Neural progenitor cell (in vitro differentiated cells): Measurements from ENCODE around the gene CCT3. TPM values are rescaled to one million over a fixed set of nuclear protein-coding genes. Genes with fewer than 3 reads are reported as not detected.
"Not testable (repeated sequence)": the region's sequence is repeated elsewhere in the genome, so short reads cannot be mapped to it uniquely, and the experiment has no call there.

ENCODE experiments used
- DNase-seq: peaks from one replicate; pipeline ENCODE4 v3.0.0-alpha.2; 2016; ENCODE audit warnings: low spot score
- H2AFZ ChIP-seq: fragments of 200-600 bp; sonication (generic); replicated peaks from 2 replicates; pipeline ENCODE4 v1.6.1; 2016; ENCODE audit warnings: antibody characterized with exemption
- H3F3A ChIP-seq: fragments of 200-600 bp; sonication (generic); 2 replicates; pipeline ENCODE4 v1.6.1; 2016; ENCODE audit warnings: antibody characterized with exemption, low read depth
- H3K27ac ChIP-seq: fragments of 200-600 bp; sonication (generic); 2 replicates; pipeline ENCODE4 v1.5.1; 2016; ENCODE audit warnings: mild to moderate bottlenecking
- H3K27me3 ChIP-seq: fragments of 200-600 bp; sonication (generic); 2 replicates; pipeline ENCODE4 v1.6.1; 2016; ENCODE audit warnings: mild to moderate bottlenecking, moderate library complexity
- H3K36me3 ChIP-seq: fragments of 200-600 bp; sonication (generic); 2 replicates; pipeline ENCODE4 v1.5.1; 2016
- H3K4me1 ChIP-seq: fragments of 200-600 bp; sonication (generic); 2 replicates; pipeline ENCODE4 v1.6.1; 2016; ENCODE audit warnings: mixed run types
- H3K4me2 ChIP-seq: fragments of 200-600 bp; sonication (generic); 2 replicates; pipeline ENCODE4 v1.6.1; 2016
- H3K4me3 ChIP-seq: fragments of 200-600 bp; sonication (generic); 2 replicates; pipeline ENCODE4 v1.5.1; 2016
- H3K79me2 ChIP-seq: fragments of 200-600 bp; sonication (generic); 2 replicates; pipeline ENCODE4 v1.6.1; 2016; ENCODE audit warnings: low read depth
- H3K9ac ChIP-seq: fragments of 200-600 bp; sonication (generic); 2 replicates; pipeline ENCODE4 v1.6.1; 2016
- H3K9me3 ChIP-seq: fragments of 200-600 bp; sonication (generic); 2 replicates; pipeline ENCODE4 v1.5.1; 2016; ENCODE audit warnings: low read depth
- H4K20me1 ChIP-seq: fragments of 200-600 bp; sonication (generic); 2 replicates; pipeline ENCODE4 v1.6.1; 2016; ENCODE audit warnings: low read depth
- H3K27ac Mint-ChIP-seq: 3 replicates; pipeline ENCODE4 v1.8.0; 2021; ENCODE audit warnings: mixed read lengths
- H3K27me3 Mint-ChIP-seq: 2 replicates; pipeline ENCODE4 v1.8.0; 2022; ENCODE audit warnings: low read depth, mild to moderate bottlenecking, inconsistent platforms, moderate library complexity, mixed read lengths; ENCODE audit not compliant: insufficient read depth
- H3K36me3 Mint-ChIP-seq: 3 replicates; pipeline ENCODE4 v1.8.0; 2021; ENCODE audit warnings: mixed read lengths
- H3K4me1 Mint-ChIP-seq: 3 replicates; pipeline ENCODE4 v1.8.0; 2021; ENCODE audit warnings: mixed read lengths
- H3K4me3 Mint-ChIP-seq: 3 replicates; pipeline ENCODE4 v1.8.0; 2021; ENCODE audit warnings: mild to moderate bottlenecking, moderate library complexity, mixed read lengths
- H3K9me3 Mint-ChIP-seq: 3 replicates; pipeline ENCODE4 v1.8.0; 2020; ENCODE audit warnings: mixed read lengths
- CTCF ChIP-seq: fragments of 200-600 bp; sonication (generic); IDR thresholded peaks from 2 replicates; pipeline ENCODE4 v1.5.1; 2017; ENCODE audit warnings: antibody characterized with exemption, mild to moderate bottlenecking
- EZH2 ChIP-seq: fragments of 200-600 bp; sonication (generic); IDR thresholded peaks from 2 replicates; pipeline ENCODE4 v1.6.1; 2017; ENCODE audit warnings: antibody characterized with exemption, mild to moderate bottlenecking, moderate library complexity
- EZH2phosphoT487 ChIP-seq: fragments of 200-600 bp; sonication (generic); IDR thresholded peaks from 2 replicates; pipeline ENCODE4 v1.6.1; 2017; ENCODE audit warnings: antibody characterized with exemption
- total RNA-seq: library from RNA; depleted of rRNA; stranded (reverse); fragments of >200 nt; gene quantifications from 2 replicates; pipeline ENCODE4 v1.2.3, GENCODE V29; 2015; ENCODE audit warnings: low replicate concordance

Gene CCT3
- total RNA-seq, 1 donor from 2014 or later: 434 TPM

- H3K27me3 Mint-ChIP-seq: peaks cover 5% of the 10 kb centered on the region
- H3K27ac Mint-ChIP-seq: no peak overlapping the region
- no peak overlapping the region for H3K27ac ChIP-seq
- H3K36me3 Mint-ChIP-seq: no peaks in the 10 kb centered on the region
- TF ChIP-seq EZH2phosphoT487: no peak
- no peak for TF ChIP-seq CTCF
- TF ChIP-seq EZH2: no peak
- H3K9me3 ChIP-seq: no peaks in the 10 kb centered on the region
- DNase-seq: no peak
- H3K4me2 ChIP-seq: no peak overlapping the region
- no peak overlapping the region for H2AFZ ChIP-seq
- H4K20me1 ChIP-seq: no peaks in the 10 kb centered on the region
- no peak overlapping the region for H3K4me3 ChIP-seq
- no peaks in the 10 kb centered on the region for H3K36me3 ChIP-seq
- H3K27me3 ChIP-seq: no peaks in the 10 kb centered on the region
- H3F3A ChIP-seq: no peaks in the 10 kb centered on the region
- no peak overlapping the region for H3K9ac ChIP-seq
- H3K4me1 Mint-ChIP-seq: peaks cover 1% of the 10 kb centered on the region
- no peaks in the 10 kb centered on the region for H3K9me3 Mint-ChIP-seq
- no peaks in the 10 kb centered on the region for H3K4me1 ChIP-seq
- no peak overlapping the region for H3K4me3 Mint-ChIP-seq
- no peaks in the 10 kb centered on the region for H3K79me2 ChIP-seq
Measured at GRCh38 chr1:156347331-156347730, 9.2 kb upstream of the CCT3 start.

GRCh38 chr1:156346636-156347035, 8.5 kb upstream of the CCT3 start:
- no peaks in the 10 kb centered on the region for H3K9me3 ChIP-seq
- no peak overlapping the region for H3K4me3 ChIP-seq
- no peak overlapping the region for H3K4me2 ChIP-seq
- H2AFZ ChIP-seq: no peak overlapping the region
- H3K27ac Mint-ChIP-seq: no peak overlapping the region
- H3K27me3 Mint-ChIP-seq: peaks cover 4% of the 10 kb centered on the region
- H3K27me3 ChIP-seq: no peaks in the 10 kb centered on the region
- no peaks in the 10 kb centered on the region for H3K36me3 Mint-ChIP-seq
- H3K36me3 ChIP-seq: no peaks in the 10 kb centered on the region
- H3K27ac ChIP-seq: no peak overlapping the region
- H3F3A ChIP-seq: no peaks in the 10 kb centered on the region
- H3K4me1 ChIP-seq: no peaks in the 10 kb centered on the region
- H3K4me3 Mint-ChIP-seq: no peak overlapping the region
- no peaks in the 10 kb centered on the region for H4K20me1 ChIP-seq
- H3K79me2 ChIP-seq: no peaks in the 10 kb centered on the region
- H3K4me1 Mint-ChIP-seq: peaks cover 4% of the 10 kb centered on the region
- H3K9me3 Mint-ChIP-seq: no peaks in the 10 kb centered on the region
- TF ChIP-seq EZH2phosphoT487 (no peak), EZH2 (no peak), CTCF (no peak)
- no peak overlapping the region for H3K9ac ChIP-seq
- no peak for DNase-seq

- H4K20me1 ChIP-seq, H3K4me1 Mint-ChIP-seq, H3K4me3 ChIP-seq, H3K27me3 ChIP-seq, H2AFZ ChIP-seq, H3K4me2 ChIP-seq, H3K27ac ChIP-seq, H3K9me3 ChIP-seq, H3K9ac ChIP-seq, DNase-seq, H3K4me1 ChIP-seq, H3K36me3 Mint-ChIP-seq, H3K79me2 ChIP-seq, H3K9me3 Mint-ChIP-seq, H3K27ac Mint-ChIP-seq, H3F3A ChIP-seq, H3K4me3 Mint-ChIP-seq, H3K27me3 Mint-ChIP-seq, H3K36me3 ChIP-seq: not testable (repeated sequence)
Measured at GRCh38 chr1:156346035-156346434, 7.9 kb upstream of the CCT3 start.

GRCh38 chr1:156344409-156344808, 6.3 kb upstream of the CCT3 start:
- H2AFZ ChIP-seq: no peak overlapping the region
- no peaks in the 10 kb centered on the region for H3K9me3 ChIP-seq
- no peak for TF ChIP-seq EZH2
- TF ChIP-seq EZH2phosphoT487: no peak
- no peak for TF ChIP-seq CTCF
- no peaks in the 10 kb centered on the region for H4K20me1 ChIP-seq
- no peaks in the 10 kb centered on the region for H3K79me2 ChIP-seq
- no peak overlapping the region for H3K27ac ChIP-seq
- Mint-ChIP-seq H3K9me3 (no peaks in the 10 kb centered on the region), H3K36me3 (no peaks in the 10 kb centered on the region), H3K27ac (no peak overlapping the region), H3K27me3 (no peaks in the 10 kb centered on the region), H3K4me3 (no peak overlapping the region), H3K4me1 (peaks cover 4% of the 10 kb centered on the region)
- peaks cover 3% of the 10 kb centered on the region for H3F3A ChIP-seq
- no peak overlapping the region for H3K9ac ChIP-seq
- no peaks in the 10 kb centered on the region for H3K27me3 ChIP-seq
- no peaks in the 10 kb centered on the region for H3K36me3 ChIP-seq
- DNase-seq: no peak
- H3K4me2 ChIP-seq: no peak overlapping the region
- H3K4me3 ChIP-seq: no peak overlapping the region
- no peaks in the 10 kb centered on the region for H3K4me1 ChIP-seq
